GM13977 (cell line): ENCODE results near the gene MYCL.

Experiments used
- DNase-seq: peaks from one replicate; pipeline ENCODE4 v3.0.0; 2012; ENCODE audit warnings: low spot score
- in situ Hi-C: fragments of 300-500 bp; cut with MboI; formaldehyde crosslinking; loops from one replicate; pipeline ENCODE4 v1.12.0; 2022; ENCODE audit warnings: low sequenced_read_pairs, low pct_unique_long_range_greater_than_20kb, mixed read lengths, inconsistent platforms; ENCODE audit not compliant: unreplicated experiment
- TF ChIP-seq, protein P1 (sequence below): IDR thresholded peaks from 2 replicates; pipeline ENCODE4 v1.5.1; 2012; ENCODE audit warnings: mild to moderate bottlenecking, control low read depth; ENCODE audit not compliant: insufficient read depth; ENCODE audit errors: extremely low read depth, missing control alignments

MYCL gene

DNA sequence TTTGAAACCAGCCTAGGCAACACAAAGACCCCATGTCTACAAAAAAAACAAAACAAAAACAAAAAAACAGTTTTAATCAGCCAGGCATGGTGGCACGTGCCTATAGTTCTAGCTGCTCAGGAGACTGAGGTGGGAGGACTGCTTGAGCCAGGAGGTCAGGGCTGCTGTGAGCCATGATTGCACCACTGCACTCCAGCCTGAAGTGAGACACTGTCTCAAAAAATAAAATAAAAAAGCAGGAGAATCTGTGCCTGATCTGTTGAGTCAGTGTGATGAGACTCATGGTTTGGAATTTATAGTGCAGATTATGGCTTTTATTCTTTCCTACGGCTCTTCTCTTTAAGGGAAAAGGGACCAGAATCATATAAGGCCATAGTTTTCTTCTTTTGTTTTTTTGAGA lies 35.0 kb downstream of the MYCL start:
- in situ Hi-C loops = no loop called here
- DNase-seq = no peak
- TF ChIP-seq, protein P1, sequence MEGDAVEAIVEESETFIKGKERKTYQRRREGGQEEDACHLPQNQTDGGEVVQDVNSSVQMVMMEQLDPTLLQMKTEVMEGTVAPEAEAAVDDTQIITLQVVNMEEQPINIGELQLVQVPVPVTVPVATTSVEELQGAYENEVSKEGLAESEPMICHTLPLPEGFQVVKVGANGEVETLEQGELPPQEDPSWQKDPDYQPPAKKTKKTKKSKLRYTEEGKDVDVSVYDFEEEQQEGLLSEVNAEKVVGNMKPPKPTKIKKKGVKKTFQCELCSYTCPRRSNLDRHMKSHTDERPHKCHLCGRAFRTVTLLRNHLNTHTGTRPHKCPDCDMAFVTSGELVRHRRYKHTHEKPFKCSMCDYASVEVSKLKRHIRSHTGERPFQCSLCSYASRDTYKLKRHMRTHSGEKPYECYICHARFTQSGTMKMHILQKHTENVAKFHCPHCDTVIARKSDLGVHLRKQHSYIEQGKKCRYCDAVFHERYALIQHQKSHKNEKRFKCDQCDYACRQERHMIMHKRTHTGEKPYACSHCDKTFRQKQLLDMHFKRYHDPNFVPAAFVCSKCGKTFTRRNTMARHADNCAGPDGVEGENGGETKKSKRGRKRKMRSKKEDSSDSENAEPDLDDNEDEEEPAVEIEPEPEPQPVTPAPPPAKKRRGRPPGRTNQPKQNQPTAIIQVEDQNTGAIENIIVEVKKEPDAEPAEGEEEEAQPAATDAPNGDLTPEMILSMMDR = no peak

DNA sequence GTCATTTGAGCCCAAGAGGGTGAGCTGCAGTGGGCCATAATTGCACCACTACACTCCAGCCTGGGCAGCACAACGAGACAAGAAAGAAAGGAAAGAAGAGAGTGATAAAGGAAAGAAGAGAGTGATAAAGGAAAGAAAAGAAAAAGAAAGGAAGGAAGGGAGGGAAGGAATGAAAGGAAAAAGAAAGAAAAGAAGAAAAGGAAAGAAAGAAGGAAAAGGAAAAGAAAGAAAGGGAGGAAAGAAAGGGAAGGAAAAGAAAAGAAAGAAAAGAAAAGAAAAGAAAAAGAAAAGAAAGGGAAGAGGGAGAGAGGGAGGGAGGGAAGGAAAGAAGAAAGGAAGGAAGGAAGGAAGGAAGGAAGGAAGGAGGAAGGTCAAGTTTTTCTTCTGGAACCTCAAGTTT lies 36.0 kb downstream of the MYCL start:
- in situ Hi-C loops = no loop called here
- DNase-seq = no peak
- TF ChIP-seq, protein P1 = no peak

DNA sequence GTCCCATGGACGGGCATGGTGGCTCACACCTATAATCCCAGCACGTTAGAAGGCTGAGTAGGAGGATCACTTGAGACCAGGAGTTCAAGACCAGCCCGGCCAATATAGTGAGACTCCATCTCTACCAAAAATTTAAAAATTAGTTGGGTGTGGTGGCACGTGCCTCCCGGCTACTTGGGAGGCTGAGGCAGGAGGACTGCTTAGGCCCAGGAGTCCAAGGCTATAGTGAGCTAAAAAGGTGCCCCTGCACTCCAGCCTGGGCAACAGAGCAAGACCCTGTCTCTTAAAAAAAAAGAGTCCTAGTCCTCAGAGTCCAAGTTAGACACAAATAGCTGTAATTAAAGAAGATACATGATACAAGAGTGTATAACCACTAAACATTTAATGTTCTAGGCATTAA lies 38.5 kb downstream of the MYCL start:
- in situ Hi-C loops = no loop called here
- no peak for DNase-seq
- TF ChIP-seq, protein P1 = no peak

DNA sequence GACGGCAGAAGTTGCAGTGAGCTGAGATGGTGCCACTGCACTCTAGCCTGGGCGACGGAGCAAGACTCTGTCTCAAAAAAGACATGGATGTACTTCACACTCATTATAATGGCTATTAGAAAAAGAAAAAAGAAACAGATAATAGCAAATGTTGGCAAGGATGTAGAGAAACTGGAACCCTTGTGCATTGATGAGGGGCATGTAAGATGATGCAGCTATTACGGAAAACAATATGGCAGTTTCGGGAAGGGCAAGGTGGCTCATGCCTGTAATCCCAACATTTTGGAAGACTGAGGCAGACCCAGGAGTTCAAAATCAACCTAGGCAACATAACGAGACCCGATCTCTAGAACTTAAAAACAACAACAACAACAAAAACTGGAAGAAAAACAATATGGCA lies 40.7 kb downstream of the MYCL start:
- DNase-seq = no peak
- TF ChIP-seq, protein P1 = no peak
- in situ Hi-C loops = no loop called here

DNA sequence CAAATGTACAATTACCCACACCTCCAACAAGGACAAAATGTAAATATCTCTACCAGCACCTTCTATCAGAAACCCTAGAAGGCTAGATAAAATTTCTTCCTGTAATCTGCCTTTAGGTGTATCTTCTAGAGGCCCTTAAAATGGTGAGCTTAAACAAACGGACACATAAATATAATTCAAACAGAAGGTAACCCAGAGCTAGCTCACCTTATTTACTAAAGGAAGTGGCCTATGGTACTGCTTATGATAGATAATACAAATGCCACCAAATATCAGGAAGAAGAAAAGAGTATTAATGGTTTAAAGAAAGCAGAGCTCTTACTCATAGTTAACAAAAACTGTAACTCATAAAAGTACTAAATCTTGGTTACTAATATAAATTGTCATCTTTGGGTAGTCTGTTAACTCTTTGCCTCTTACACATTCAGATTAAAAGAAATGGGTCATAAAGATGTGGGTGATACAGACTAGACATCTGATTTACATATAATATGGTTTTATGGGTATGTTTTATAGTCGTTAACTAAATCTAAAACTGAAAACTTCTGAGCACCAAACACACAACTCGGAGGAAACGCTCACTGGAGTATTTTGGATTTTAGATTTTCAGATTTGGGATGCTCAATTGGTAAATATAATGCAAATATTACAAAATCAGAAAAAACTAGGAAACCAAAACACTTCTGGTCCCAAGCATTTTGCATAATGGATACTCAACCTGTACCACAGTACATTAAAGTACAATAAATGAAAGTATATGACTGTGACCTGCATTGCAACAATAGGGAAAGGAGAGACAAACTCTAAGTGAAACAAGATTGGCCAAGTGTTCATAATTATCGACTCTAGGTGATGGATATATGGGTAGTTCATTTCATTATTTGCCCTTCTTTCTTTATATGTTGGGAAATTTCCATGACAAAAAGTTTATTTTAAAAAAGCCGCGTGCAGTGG lies 41.6 kb downstream of the MYCL start:
- in situ Hi-C loops = no loop called here
- no peak for DNase-seq
- TF ChIP-seq, protein P1 = no peak

DNA sequence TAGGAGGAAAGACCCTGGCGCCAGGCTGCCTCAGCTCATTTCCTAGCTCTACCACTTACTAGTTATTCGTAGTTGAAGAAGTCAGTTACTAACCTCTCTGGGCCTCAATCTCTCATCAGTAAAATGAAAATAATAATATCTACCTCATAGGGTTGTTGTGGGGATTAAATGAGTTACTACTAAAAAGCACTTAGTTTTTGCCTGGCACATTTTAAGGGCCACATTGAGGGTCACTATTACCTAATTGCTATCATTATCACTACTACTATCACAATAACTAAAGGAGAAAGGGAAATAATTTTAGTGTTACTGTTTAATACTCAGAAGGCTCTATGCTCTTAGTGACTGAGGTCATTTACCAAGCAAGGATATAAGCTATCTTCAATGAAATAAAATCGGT lies 43.4 kb downstream of the MYCL start:
- no peak for DNase-seq
- in situ Hi-C loops = no loop called here
- TF ChIP-seq, protein P1 = no peak
